NCI-H345 treated with DMSO at 0.1 percent for 48 hours (cell line): ENCODE data around the gene RYR3.
"Not testable (repeated sequence)": the region's sequence is repeated elsewhere in the genome, so short reads cannot be mapped to it uniquely, and the experiment has no call there.

Source experiments
- DNase-seq: peaks from one replicate; lab custom pipeline; 2025; ENCODE audit not compliant: unreplicated experiment; lab: John Stamatoyannopoulos, UW

The RYR3 gene

GRCh38 chr15:33565094-33565493 lies 254.3 kb downstream of the RYR3 start:
- DNase-seq = peak; percentile 1

GRCh38 chr15:33567652-33568051 lies 256.9 kb downstream of the RYR3 start:
- no peak for DNase-seq

DNA sequence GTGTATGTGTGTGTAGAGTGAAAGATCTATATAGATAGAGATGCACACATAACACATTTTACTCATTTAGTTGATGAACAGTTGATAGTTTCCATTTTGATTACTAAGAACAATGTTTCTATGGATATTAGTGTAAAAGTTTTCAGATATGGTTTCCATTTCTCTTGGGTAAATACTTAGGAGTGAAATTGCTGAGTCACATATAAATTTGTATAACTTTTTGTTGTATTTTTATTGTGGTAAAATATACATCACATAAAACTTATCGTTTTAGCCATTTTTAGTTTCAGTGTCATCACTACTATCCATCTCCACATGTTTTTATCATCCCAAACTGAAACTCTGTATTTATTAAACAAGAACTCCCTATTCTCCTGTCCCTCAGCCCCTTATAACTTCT lies 258.3 kb downstream of the RYR3 start:
- DNase-seq = no peak

- not testable (repeated sequence) for DNase-seq
Measured at GRCh38 chr15:33577911-33578310, 267.1 kb downstream of the RYR3 start.

- DNase-seq = no peak
Measured at GRCh38 chr15:33580526-33580925, 269.8 kb downstream of the RYR3 start.

- DNase-seq = no peak
Measured at GRCh38 chr15:33581032-33581431, 270.3 kb downstream of the RYR3 start.

- DNase-seq = no peak
Measured at GRCh38 chr15:33584797-33585196, 274.0 kb downstream of the RYR3 start.

DNA sequence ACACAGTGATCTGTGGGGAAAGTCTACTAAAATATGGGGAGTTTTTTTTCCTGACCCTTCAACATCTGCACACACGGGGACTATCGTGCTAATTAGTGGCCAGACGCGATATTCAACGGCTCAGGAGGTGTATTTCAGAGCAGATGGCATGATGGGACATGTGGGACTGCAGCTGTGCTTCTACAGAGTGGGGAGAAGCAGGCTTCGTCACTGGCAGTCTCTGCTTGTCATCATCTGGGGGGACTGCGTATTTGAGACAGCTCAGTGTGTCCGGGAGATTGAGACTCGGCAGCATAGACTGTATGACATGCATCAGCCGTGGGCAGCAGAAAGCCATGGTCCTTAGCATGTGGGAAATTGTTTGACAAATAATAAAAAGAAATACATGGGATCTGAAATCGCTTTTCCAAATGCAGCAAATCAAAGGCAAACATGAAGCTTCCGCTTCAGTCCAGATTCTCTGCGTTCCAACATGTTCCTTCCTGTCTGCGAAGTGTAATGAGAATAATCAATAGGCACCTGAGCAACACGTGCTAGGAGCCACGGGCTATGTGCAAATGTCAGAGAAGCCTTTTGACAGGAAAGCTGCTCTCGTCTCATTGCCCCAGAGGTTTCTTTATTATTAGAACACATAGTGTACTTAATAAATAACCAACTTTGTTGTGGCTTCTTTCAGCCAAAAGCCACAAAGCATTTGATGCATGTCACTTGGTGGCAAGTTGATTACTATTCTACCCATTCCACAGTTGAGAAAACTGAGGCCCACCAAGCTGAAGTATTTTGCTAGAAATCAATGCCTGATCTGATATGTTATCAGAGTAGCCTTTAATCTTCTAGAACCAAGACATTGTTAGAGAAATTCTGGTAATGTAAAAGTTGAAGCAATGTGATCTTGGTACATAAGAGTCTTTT lies 276.3 kb downstream of the RYR3 start:
- DNase-seq = no peak

DNA sequence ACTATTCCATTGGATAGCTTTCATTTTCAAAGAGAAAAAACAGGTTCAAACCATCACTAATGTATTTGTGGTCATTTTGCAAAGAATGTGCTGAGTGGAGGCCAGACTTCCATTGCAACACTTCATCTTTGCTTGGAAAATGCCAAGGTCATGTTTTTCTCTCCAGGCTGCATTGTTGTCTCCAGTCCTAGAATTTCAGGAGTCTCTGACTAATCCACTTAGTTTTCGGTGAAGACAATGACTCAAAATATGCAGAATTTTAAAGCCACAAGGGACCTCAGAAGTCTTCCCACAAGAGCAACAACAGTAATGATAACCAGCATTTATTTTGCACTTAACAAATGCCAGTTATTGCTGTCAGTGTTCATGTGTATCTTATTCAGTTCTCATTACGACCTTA lies 277.0 kb downstream of the RYR3 start:
- no peak for DNase-seq

- no peak for DNase-seq
Measured at GRCh38 chr15:33592864-33593263, 282.1 kb downstream of the RYR3 start.

DNA sequence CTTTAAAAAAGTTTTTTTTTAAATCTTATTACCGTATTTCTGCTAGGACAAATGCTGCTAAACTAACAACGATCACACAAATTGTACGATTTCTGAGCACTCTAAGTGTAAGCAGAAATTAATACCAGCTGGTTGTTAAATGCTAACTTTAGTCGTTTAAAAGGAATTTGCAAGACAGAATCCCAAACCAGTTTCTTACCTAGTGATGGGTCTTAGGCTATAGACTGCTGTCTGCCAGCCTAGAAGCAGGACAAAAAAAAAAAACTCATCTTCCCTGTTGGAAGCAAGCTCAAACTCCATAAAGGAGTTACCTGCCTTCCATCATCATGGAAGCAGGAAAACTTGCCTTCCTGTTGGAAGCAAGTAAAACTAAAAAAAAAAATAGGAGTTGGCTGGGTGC lies 287.6 kb downstream of the RYR3 start:
- DNase-seq = not testable (repeated sequence)

GRCh38 chr15:33600212-33600611 lies 289.4 kb downstream of the RYR3 start:
- no peak for DNase-seq

- DNase-seq = no peak
Measured at GRCh38 chr15:33601461-33601860, 290.7 kb downstream of the RYR3 start.

GRCh38 chr15:33608714-33609113 lies 297.9 kb downstream of the RYR3 start:
- no peak for DNase-seq

GRCh38 chr15:33612721-33613304 lies 302.0 kb downstream of the RYR3 start:
- no peak for DNase-seq

- no peak for DNase-seq
Measured at GRCh38 chr15:33616475-33616874, 305.7 kb downstream of the RYR3 start.

- no peak for DNase-seq
Measured at GRCh38 chr15:33618350-33618749, 307.6 kb downstream of the RYR3 start.

- DNase-seq = no peak
Measured at GRCh38 chr15:33621141-33621540, 310.4 kb downstream of the RYR3 start.

DNA sequence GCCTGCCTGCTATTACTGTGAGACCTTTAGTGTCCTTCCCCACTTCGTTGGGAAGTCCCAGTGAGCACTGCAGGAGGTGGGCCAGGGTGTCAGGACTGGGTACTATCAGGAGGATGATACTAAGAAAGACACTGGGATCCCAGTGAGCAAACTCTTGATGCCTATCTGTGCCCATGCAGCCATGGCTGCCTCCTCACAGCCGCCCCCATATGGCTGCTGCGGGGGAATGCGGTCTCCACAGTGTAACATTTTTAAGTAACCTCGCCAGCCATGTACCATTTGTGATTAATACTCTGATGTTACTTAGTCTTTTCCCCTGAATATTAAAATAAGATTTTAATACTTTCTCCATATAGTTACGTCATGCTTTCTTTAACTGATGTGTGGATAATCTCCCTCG lies 312.2 kb downstream of the RYR3 start:
- no peak for DNase-seq

GRCh38 chr15:33624439-33624838 lies 313.7 kb downstream of the RYR3 start:
- no peak for DNase-seq

DNA sequence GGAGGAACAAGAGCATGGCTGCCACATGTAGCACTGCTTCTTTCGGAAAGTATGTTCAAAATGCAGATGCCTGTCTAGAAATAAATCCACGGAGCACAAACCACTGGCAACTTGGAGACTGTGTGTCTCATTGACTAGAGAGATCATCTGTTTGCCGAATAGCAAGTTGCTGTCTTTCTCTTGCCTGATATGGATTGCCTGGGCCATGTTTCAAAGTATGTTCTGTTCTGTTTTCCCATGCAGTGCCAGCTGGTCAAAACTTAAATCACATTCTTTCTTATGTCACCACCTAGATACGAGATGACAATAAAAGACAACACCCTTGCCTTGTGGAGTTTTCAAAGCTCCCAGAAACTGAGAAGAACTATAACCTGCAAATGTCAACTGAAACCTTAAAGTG lies 318.9 kb downstream of the RYR3 start:
- no peak for DNase-seq

DNA sequence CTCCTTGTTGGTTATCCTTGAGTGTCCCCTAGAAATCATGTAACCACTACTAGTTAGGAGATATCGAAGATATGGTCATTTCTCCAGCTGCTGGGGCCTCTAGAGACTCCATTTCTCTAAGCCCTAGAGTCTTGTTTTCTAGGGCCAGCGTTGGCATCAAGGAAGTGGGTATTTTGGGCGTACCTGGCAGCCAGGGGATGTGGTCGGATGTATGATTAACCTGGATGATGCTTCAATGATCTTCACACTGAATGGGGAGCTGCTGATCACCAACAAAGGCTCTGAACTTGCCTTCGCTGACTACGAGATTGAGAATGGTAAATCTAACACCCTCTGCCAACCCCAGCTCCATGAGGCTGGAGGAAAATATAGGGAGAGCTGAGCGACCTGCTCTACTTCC lies 325.5 kb downstream of the RYR3 start:
- no peak for DNase-seq

- no peak for DNase-seq
Measured at GRCh38 chr15:33636958-33637357, 326.2 kb downstream of the RYR3 start.
